ENCODE measurements around the gene PAK4. TPM values are rescaled to one million over a fixed set of nuclear protein-coding genes. Genes with fewer than 3 reads are reported as not detected.

PAK4 gene
- total RNA-seq, 1 experiment from 2014 or later, result 90.1 TPM

DNA sequence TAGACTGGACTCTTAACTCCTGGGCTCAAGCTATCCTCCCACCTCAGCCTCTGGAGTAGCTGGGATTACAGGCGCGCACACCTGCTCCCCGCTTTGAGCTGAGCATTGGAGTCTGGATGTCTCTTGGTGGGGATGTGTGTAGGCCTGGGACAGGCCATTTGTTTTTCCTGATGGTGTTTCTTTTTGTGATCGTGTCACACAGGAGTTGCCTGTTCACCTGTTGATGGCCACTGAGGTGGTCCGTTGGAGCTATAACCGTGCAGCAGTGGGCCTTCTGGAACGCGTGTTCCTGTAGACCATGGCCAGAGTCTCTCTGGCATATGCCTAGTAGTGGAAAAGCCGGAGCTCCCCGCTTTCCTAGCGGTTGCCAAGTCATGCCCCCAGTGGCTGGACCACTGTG, 3.5 kb downstream of the PAK4 start:
- DNase-seq (ENCODE audit: low read depth, low spot score) (no peak), ATAC-seq (no peak)
- ChIA-PET RAD21 (ENCODE audit: low non-redundant PET in 1 of 2, low total read pairs in 2 of 2, uncharacterized antibody in 2 of 2, unreplicated experiment in 2 of 2) (interaction anchor here in 1 of 2 experiments (0.6 kb wide), 1 partner anchor 36 kb away, joined by 11 read pairs; no protein-coding TSS in a partner anchor), POLR2A (no interaction called here), CTCF (no interaction called here)
- Histone ChIP-seq H3K9me3 (ENCODE audit: control insufficient read depth in 1 of 2, insufficient read depth in 1 of 2, low read depth in 1 of 2, low read length in 2 of 2) (no peaks in the 10 kb centered on the region), H3K9ac (ENCODE audit: low read length) (no peak overlapping the region), H3K9me2 (ENCODE audit: insufficient read depth) (no peaks in the 10 kb centered on the region), H3K4me1 (ENCODE audit: control insufficient read depth in 1 of 2, insufficient read depth in 2 of 2, low read length in 2 of 2) (peaks cover 7 to 33% of the 10 kb centered on the region in 2 experiments), H3K79me2 (ENCODE audit: insufficient read depth, low read length) (peaks cover 83% of the 10 kb centered on the region), H3K27ac (ENCODE audit: low read depth, low read length) (no peak overlapping the region), H3K27me3 (ENCODE audit: insufficient read depth, low read length) (no peaks in the 10 kb centered on the region), H3K4me2 (ENCODE audit: low read length) (no peak overlapping the region), H3K36me3 (ENCODE audit: control insufficient read depth in 1 of 2, insufficient read depth in 2 of 2, low read length in 2 of 2) (no peaks in the 10 kb centered on the region), H4K20me1 (ENCODE audit: insufficient read depth) (peaks cover 5% of the 10 kb centered on the region; the same call in 1 of the 2 replicates), H3K4me3 (replicated peaks in 1 of 2; ENCODE audit: low read depth in 1 of 2, low read length in 2 of 2) (no peak overlapping the region), H2AFZ (ENCODE audit: low read depth, low read length, poor library complexity, severe bottlenecking) (no peak overlapping the region)
- intact Hi-C loops (cut with micrococcal nuclease), result no loop called here
- no peak for TF ChIP-seq ELF1 (IDR thresholded peaks at IDR 0.05; ENCODE audit: borderline replicate concordance, low read depth)
- TF ChIP-seq SP1 (IDR thresholded peaks at IDR 0.05; ENCODE audit: low read depth), result no peak
- no peak for TF ChIP-seq CTCF (IDR thresholded peaks at IDR 0.05 in 2 of 3, conservative IDR thresholded peaks at IDR 0.05 in 1 of 3; ENCODE audit: borderline replicate concordance in 1 of 3, insufficient read depth in 1 of 3, low read depth in 2 of 3, low read length in 2 of 3)
- TF ChIP-seq SIN3A (IDR thresholded peaks at IDR 0.05; ENCODE audit: low read depth), result no peak
- no peak for TF ChIP-seq ZNF274 (IDR thresholded peaks at IDR 0.05; ENCODE audit: low read depth, low read length)
- no peak for TF ChIP-seq POLR2AphosphoS5 (IDR thresholded peaks at IDR 0.05; ENCODE audit: low read depth, low read length)
- no peak for TF ChIP-seq REST (IDR thresholded peaks at IDR 0.05; ENCODE audit: low read depth)
- TF ChIP-seq POLR2A (IDR thresholded peaks at IDR 0.05; ENCODE audit: borderline replicate concordance, extremely low read depth, insufficient read depth, insufficient read length), result no peak
- TF ChIP-seq CBX3 (IDR thresholded peaks at IDR 0.05; ENCODE audit: low read depth), result no peak
- TF ChIP-seq EGR1 (IDR thresholded peaks at IDR 0.05; ENCODE audit: low read depth), result no peak
- no peak for TF ChIP-seq SRF (IDR thresholded peaks at IDR 0.05; ENCODE audit: low read depth)
- no peak for TF ChIP-seq TCF7L2 (IDR thresholded peaks at IDR 0.05; ENCODE audit: borderline replicate concordance, extremely low read depth, insufficient read depth, insufficient read length)
- TF ChIP-seq, protein P1, sequence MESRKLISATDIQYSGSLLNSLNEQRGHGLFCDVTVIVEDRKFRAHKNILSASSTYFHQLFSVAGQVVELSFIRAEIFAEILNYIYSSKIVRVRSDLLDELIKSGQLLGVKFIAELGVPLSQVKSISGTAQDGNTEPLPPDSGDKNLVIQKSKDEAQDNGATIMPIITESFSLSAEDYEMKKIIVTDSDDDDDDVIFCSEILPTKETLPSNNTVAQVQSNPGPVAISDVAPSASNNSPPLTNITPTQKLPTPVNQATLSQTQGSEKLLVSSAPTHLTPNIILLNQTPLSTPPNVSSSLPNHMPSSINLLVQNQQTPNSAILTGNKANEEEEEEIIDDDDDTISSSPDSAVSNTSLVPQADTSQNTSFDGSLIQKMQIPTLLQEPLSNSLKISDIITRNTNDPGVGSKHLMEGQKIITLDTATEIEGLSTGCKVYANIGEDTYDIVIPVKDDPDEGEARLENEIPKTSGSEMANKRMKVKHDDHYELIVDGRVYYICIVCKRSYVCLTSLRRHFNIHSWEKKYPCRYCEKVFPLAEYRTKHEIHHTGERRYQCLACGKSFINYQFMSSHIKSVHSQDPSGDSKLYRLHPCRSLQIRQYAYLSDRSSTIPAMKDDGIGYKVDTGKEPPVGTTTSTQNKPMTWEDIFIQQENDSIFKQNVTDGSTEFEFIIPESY (IDR thresholded peaks at IDR 0.05; ENCODE audit: extremely low read depth, insufficient replicate concordance, low read length), result no peak
- TF ChIP-seq ZFX (IDR thresholded peaks at IDR 0.05), result no peak
- no peak for TF ChIP-seq FOSL1 (IDR thresholded peaks at IDR 0.05; ENCODE audit: low read depth)
- BruUV-seq (replicated peaks), result no TSS peak
